SK-N-SH treated with all-trans-retinoic acid at 6 μM for 48 hours (cell line): ENCODE results near the gene REEP1.

Experiments
- ATAC-seq: fragments of 200-7000 bp; cut with Tn5 transposase; 3 replicates; pipeline ENCODE4 v1.9.1; 2020; ENCODE audit warnings: mild to moderate bottlenecking, moderate library complexity
- BACH2 ChIP-seq: fragments of 250-450 bp; sonication (Bioruptor Pico); IDR thresholded peaks from 2 replicates; pipeline ENCODE4 v1.9.0; 2021; ENCODE audit warnings: mild to moderate bottlenecking, borderline replicate concordance
- CREB5 ChIP-seq: fragments of 250-450 bp; sonication (Bioruptor Pico); IDR thresholded peaks from 2 replicates; pipeline ENCODE4 v1.5.1; 2020; ENCODE audit warnings: low read depth, mild to moderate bottlenecking, moderate library complexity
- CSRNP3 ChIP-seq: fragments of 250-450 bp; sonication (Bioruptor Pico); IDR thresholded peaks from 2 replicates; pipeline ENCODE4 v1.5.1; 2021; ENCODE audit warnings: mild to moderate bottlenecking, moderate library complexity
- ESRRG ChIP-seq: fragments of 250-450 bp; sonication (Bioruptor Pico); IDR thresholded peaks from 2 replicates; pipeline ENCODE4 v1.6.1; 2021; ENCODE audit warnings: mild to moderate bottlenecking
- GLIS3 ChIP-seq: fragments of 250-450 bp; sonication (Bioruptor Pico); IDR thresholded peaks from 2 replicates; pipeline ENCODE4 v1.5.0; 2020; ENCODE audit warnings: mild to moderate bottlenecking, moderate library complexity
- ISL1 ChIP-seq: fragments of 250-450 bp; sonication (Bioruptor Pico); IDR thresholded peaks from 2 replicates; pipeline ENCODE4 v2.1.2; 2022; ENCODE audit warnings: mild to moderate bottlenecking, moderate library complexity
- OSR1 ChIP-seq: fragments of 250-450 bp; sonication (Bioruptor Pico); IDR thresholded peaks from 2 replicates; pipeline ENCODE4 v1.8.0; 2022; ENCODE audit warnings: moderate library complexity, mild to moderate bottlenecking, inconsistent platforms
- PPARA ChIP-seq: fragments of 250-450 bp; sonication (Bioruptor Pico); IDR thresholded peaks from 2 replicates; pipeline ENCODE4 v1.5.0; 2020; ENCODE audit warnings: mild to moderate bottlenecking, borderline replicate concordance
- RARB ChIP-seq: fragments of 250-450 bp; sonication (Bioruptor Pico); IDR thresholded peaks from 2 replicates; pipeline ENCODE4 v1.8.0; 2021; ENCODE audit warnings: mild to moderate bottlenecking, moderate library complexity
- TCF4 ChIP-seq: fragments of 250-450 bp; sonication (Bioruptor Pico); IDR thresholded peaks from 2 replicates; pipeline ENCODE4 v1.8.0; 2021; ENCODE audit warnings: mild to moderate bottlenecking, moderate library complexity, borderline replicate concordance
- TOX ChIP-seq: fragments of 250-450 bp; sonication (Bioruptor Pico); IDR thresholded peaks from 2 replicates; pipeline ENCODE4 v1.8.0; 2021; ENCODE audit warnings: mild to moderate bottlenecking, moderate library complexity, borderline replicate concordance
- ZC3H10 ChIP-seq: fragments of 250-450 bp; sonication (Bioruptor Pico); IDR thresholded peaks from 2 replicates; pipeline ENCODE4 v1.5.1; 2021; ENCODE audit warnings: mild to moderate bottlenecking, moderate library complexity
- ZFP3 ChIP-seq: fragments of 250-450 bp; sonication (Bioruptor Pico); IDR thresholded peaks from 2 replicates; pipeline ENCODE4 v1.5.0; 2020; ENCODE audit warnings: mild to moderate bottlenecking, moderate library complexity
- ZFP30 ChIP-seq: fragments of 450-650 bp; formaldehyde crosslinking; IDR thresholded peaks from 2 replicates; pipeline ENCODE4 v1.5.0; 2022; ENCODE audit warnings: mild to moderate bottlenecking, moderate library complexity
- ZNF565 ChIP-seq: fragments of 450-650 bp; formaldehyde crosslinking; conservative IDR thresholded peaks from 2 replicates; pipeline ENCODE4 v1.5.0; 2020; ENCODE audit warnings: low read depth, mild to moderate bottlenecking, moderate library complexity
- ZNF70 ChIP-seq: fragments of 450-650 bp; formaldehyde crosslinking; IDR thresholded peaks from 2 replicates; pipeline ENCODE4 v1.5.0; 2020; ENCODE audit warnings: mild to moderate bottlenecking, moderate library complexity
- ZNF8 ChIP-seq: fragments of 450-650 bp; formaldehyde crosslinking; IDR thresholded peaks from 2 replicates; pipeline ENCODE4 v1.5.0; 2020; ENCODE audit warnings: mild to moderate bottlenecking, moderate library complexity
- TF ChIP-seq, protein P1 (sequence below): fragments of 250-450 bp; sonication (Bioruptor Pico); IDR thresholded peaks from 2 replicates; pipeline ENCODE4 v1.5.0; 2020; ENCODE audit warnings: mild to moderate bottlenecking, moderate library complexity
- TF ChIP-seq, protein P2 (sequence below): fragments of 250-450 bp; sonication (Bioruptor Pico); IDR thresholded peaks from 2 replicates; pipeline ENCODE4 v1.8.0; 2021; ENCODE audit warnings: low read depth, mild to moderate bottlenecking, moderate library complexity, borderline replicate concordance
- TF ChIP-seq, protein P3 (sequence below): fragments of 250-450 bp; sonication (Bioruptor Pico); IDR thresholded peaks from 2 replicates; pipeline ENCODE4 v1.8.0; 2020; ENCODE audit warnings: mild to moderate bottlenecking, moderate library complexity, borderline replicate concordance

Gene REEP1

DNA sequence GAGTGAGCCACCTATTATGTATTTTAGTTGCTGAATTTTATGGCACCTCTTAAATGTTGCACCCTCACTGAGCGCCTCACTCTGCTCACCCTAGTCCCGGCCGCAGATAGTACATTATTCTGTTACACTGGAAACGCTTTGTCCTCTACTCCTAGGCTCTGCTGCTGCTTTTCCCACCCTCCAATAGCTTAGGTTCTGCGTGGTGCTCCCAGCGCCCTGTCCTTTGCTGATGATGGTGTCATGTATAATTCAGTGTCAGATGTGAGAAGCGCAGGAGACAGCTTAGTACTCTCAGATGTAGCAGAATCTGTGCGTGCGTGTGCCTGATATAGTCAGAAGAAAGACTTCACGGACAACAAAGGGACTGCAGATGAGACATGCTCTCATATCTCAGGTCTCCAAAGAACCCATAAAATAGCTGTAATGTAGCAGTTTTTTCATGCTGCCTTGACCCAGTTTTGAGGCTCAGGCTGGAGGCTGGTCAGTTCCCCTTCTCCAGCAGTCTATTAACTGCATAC, 1.4 kb upstream of the REEP1 start:
- no peak for ATAC-seq
- TF ChIP-seq PPARA (CRISPR knock-in tag) (no peak), CREB5 (CRISPR knock-in tag) (no peak), ZFP3 (CRISPR knock-in tag) (no peak), ZFP30 (CRISPR knock-in tag) (no peak), CSRNP3 (CRISPR knock-in tag) (no peak), OSR1 (CRISPR knock-in tag) (no peak), TOX (CRISPR knock-in tag) (no peak), BACH2 (CRISPR knock-in tag) (no peak), ZC3H10 (CRISPR knock-in tag) (no peak), ZNF565 (no peak), ISL1 (CRISPR knock-in tag) (no peak), TCF4 (CRISPR knock-in tag) (no peak), GLIS3 (CRISPR knock-in tag) (no peak)
- TF ChIP-seq, protein P1, sequence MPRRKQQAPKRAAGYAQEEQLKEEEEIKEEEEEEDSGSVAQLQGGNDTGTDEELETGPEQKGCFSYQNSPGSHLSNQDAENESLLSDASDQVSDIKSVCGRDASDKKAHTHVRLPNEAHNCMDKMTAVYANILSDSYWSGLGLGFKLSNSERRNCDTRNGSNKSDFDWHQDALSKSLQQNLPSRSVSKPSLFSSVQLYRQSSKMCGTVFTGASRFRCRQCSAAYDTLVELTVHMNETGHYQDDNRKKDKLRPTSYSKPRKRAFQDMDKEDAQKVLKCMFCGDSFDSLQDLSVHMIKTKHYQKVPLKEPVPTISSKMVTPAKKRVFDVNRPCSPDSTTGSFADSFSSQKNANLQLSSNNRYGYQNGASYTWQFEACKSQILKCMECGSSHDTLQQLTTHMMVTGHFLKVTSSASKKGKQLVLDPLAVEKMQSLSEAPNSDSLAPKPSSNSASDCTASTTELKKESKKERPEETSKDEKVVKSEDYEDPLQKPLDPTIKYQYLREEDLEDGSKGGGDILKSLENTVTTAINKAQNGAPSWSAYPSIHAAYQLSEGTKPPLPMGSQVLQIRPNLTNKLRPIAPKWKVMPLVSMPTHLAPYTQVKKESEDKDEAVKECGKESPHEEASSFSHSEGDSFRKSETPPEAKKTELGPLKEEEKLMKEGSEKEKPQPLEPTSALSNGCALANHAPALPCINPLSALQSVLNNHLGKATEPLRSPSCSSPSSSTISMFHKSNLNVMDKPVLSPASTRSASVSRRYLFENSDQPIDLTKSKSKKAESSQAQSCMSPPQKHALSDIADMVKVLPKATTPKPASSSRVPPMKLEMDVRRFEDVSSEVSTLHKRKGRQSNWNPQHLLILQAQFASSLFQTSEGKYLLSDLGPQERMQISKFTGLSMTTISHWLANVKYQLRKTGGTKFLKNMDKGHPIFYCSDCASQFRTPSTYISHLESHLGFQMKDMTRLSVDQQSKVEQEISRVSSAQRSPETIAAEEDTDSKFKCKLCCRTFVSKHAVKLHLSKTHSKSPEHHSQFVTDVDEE (CRISPR knock-in tag) = no peak
- TF ChIP-seq, protein P2, sequence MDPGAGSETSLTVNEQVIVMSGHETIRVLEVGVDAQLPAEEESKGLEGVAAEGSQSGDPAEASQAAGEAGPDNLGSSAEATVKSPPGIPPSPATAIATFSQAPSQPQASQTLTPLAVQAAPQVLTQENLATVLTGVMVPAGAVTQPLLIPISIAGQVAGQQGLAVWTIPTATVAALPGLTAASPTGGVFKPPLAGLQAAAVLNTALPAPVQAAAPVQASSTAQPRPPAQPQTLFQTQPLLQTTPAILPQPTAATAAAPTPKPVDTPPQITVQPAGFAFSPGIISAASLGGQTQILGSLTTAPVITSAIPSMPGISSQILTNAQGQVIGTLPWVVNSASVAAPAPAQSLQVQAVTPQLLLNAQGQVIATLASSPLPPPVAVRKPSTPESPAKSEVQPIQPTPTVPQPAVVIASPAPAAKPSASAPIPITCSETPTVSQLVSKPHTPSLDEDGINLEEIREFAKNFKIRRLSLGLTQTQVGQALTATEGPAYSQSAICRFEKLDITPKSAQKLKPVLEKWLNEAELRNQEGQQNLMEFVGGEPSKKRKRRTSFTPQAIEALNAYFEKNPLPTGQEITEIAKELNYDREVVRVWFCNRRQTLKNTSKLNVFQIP (CRISPR knock-in tag) = no peak

DNA sequence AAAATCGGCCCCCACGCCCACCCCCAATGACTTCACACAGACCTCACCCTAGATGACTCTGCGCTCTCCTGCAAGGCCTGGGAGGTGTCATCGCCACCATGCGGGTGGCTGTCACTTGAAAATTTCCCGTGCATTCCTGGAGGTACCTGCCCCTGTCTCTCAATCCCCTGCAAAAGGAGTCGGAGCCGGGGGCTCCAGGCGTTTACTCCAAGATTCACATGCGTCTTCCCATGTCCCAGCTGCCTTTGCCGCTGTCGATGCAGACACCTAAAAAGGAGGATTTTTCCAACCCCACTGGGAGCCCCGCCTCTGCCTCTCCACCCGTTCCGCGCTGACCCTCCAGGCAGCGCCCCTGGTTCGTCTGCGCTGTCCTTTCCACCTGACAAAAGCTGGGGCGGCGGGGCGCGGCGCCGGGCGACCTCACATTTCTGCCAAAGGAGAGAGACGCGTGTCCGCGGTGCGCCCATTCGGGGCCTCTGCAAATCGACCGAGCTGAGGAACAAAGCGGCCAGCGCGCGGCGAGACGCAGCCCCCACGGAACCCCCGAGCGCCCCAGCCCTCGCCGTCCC, 667 bp downstream of the REEP1 start:
- no peak; the same call in 2 of the 3 replicates for ATAC-seq
- no peak for TF ChIP-seq TOX (CRISPR knock-in tag)
- no peak for TF ChIP-seq ZFP30 (CRISPR knock-in tag)
- TF ChIP-seq TCF4 (CRISPR knock-in tag) = no peak
- no peak for TF ChIP-seq CSRNP3 (CRISPR knock-in tag)
- TF ChIP-seq GLIS3 (CRISPR knock-in tag) = no peak
- no peak for TF ChIP-seq ESRRG
- TF ChIP-seq OSR1 (CRISPR knock-in tag) = no peak
- TF ChIP-seq ZNF70 = no peak
- TF ChIP-seq RARB (CRISPR knock-in tag) = no peak
- TF ChIP-seq BACH2 (CRISPR knock-in tag) = no peak
- TF ChIP-seq ZNF8 = no peak
- no peak for TF ChIP-seq PPARA (CRISPR knock-in tag)
- no peak for TF ChIP-seq ZC3H10 (CRISPR knock-in tag)
- TF ChIP-seq, protein P3, sequence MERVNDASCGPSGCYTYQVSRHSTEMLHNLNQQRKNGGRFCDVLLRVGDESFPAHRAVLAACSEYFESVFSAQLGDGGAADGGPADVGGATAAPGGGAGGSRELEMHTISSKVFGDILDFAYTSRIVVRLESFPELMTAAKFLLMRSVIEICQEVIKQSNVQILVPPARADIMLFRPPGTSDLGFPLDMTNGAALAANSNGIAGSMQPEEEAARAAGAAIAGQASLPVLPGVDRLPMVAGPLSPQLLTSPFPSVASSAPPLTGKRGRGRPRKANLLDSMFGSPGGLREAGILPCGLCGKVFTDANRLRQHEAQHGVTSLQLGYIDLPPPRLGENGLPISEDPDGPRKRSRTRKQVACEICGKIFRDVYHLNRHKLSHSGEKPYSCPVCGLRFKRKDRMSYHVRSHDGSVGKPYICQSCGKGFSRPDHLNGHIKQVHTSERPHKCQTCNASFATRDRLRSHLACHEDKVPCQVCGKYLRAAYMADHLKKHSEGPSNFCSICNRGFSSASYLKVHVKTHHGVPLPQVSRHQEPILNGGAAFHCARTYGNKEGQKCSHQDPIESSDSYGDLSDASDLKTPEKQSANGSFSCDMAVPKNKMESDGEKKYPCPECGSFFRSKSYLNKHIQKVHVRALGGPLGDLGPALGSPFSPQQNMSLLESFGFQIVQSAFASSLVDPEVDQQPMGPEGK (CRISPR knock-in tag) = no peak
- no peak for TF ChIP-seq ZNF565
- TF ChIP-seq, protein P1 (CRISPR knock-in tag) = no peak
- no peak for TF ChIP-seq ZFP3 (CRISPR knock-in tag)
- TF ChIP-seq, protein P2 (CRISPR knock-in tag) = no peak
